AG20443 (cell line): ENCODE measurements around the gene PYDC2.
"Not testable (repeated sequence)": the region's sequence is repeated elsewhere in the genome, so short reads cannot be mapped to it uniquely, and the experiment has no call there.

Source experiments
- DNase-seq: peaks from one replicate; pipeline ENCODE4 v3.0.0; 2012; ENCODE audit warnings: low spot score, mixed read lengths

PYDC2 gene

DNA sequence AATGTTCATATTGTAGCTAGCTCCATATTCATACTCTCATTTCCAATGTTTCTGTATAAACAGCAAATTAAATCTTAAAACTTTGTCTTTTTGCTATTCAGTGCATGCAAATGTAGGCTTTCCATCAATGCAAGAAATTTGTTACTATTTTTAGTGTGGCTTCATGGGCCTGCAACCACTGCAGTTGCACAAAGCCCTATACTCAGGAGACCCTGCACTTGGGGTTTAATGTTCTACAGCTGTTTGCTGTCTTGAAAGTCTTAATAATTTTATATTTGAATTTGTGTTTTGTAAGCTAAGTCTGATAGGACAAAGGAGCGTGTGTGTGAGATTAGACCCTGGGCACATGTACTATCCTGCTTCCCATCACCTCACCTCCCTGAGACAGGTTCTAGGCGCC, 9.6 kb downstream of the PYDC2 start:
- no peak for DNase-seq

DNA sequence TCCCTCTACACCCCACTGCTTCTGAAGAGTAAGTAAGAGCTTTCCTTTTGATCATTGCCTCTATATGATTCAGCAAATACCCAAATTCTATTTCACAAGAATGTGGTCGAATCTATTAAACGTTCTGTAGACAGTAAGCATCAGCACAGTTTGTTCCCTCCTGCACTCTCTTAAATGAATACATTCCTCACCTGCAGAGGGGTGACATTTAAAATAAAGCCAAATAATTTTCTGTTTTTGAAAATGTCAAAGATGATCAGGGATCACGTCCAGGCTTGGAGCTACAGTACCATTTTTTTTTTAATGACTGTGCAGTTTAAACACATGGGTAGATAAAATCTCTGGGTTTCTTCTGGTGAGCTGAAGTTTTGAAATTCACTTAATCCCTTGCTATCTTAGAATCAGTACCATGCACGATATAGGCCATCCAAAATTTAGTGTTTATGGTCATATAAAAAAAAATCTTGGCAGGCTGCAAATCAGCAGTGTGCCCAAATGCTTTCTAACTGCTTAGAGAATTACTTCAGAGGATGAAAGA, 12.8 kb downstream of the PYDC2 start:
- DNase-seq, result no peak

DNA sequence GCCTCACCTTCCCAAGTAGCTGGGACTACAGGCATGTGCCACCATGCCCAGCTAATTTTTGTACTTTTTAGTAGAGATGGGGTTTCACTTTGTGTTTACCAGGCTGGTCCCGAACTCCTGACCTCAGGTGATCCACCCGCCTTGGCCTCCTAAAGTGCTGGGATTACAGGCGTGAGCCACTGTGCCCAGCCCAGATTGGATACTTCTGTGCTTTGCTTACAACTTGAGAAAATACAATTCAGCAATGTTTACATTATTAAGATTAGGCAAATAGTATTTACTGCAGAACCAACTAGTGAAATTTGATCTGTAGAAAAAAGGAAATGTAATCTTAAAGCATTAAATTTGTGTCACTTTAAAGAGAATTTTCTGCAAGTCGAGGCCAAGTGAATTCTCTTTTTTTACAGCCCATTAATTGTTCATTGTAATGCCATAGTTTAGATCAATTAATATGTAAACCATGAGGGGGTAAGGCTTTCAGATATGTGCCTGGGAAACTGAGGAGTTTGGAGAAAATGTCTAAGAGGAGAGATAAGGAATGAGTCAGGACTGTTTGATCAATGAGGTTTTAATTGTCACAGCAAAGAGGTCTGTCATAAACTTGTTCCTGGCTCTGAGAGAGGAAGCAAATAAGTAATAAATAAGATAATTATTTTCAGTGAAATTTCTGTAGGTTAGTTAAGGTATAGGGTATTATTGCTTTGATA, 15.3 kb downstream of the PYDC2 start:
- no peak for DNase-seq

DNA sequence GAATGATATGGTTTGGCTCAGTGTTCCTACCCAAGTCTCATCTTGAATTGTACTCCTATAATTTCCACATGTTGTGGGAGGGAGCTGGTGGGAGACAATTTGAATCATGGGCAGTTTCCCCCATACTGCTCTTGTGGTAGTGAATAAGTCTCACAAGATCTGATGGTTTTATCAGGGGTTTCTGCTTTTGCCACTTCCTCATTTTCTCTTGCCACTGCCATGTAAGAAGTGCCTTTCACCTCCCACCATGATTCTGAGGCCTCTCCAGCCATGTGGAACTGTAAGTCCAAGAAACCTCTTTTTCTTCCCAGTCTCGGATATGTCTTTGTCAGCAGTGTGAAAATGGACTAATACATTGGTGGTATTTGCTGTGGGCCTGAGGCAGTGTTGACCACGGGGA, 23.0 kb downstream of the PYDC2 start:
- DNase-seq, result not testable (repeated sequence)

DNA sequence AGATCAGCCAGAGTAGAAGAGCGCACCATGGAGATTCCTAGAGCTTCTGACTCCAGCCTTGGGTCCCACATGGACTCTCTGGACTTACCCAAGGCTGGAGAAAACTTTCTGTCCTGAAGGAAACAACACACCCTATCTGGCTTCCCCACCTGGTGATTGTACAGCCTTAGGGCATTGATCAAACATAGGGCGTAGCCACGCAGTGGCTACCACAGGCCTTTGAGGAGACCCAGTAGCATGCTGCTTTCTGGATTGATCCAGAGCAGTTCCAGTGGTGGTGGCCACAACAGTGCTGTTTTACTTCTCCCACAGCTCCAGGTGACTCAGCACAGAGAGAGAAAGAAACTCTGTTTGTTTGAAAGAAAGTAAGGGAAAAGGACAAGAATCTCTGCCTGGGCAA, 23.5 kb downstream of the PYDC2 start:
- DNase-seq, result no peak

DNA sequence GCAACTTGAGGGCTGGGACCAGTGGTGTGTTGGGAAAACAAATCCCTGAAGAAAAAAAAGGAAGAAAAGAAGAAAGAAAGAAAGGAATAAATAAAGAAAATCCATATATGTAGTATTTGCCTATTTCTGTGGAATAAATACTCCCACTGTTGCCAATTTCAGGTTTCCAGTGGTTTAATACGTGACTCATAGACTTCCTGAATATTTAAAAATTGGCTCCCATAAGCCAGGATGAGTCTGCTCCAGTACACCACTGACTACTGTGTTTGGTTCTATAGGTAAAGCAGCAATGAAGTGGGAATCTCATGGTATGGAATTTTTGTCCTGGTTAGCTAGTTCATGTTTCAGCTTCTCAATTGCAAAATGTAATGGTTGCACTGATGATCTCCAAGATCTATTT, 31.6 kb downstream of the PYDC2 start:
- no peak for DNase-seq

DNA sequence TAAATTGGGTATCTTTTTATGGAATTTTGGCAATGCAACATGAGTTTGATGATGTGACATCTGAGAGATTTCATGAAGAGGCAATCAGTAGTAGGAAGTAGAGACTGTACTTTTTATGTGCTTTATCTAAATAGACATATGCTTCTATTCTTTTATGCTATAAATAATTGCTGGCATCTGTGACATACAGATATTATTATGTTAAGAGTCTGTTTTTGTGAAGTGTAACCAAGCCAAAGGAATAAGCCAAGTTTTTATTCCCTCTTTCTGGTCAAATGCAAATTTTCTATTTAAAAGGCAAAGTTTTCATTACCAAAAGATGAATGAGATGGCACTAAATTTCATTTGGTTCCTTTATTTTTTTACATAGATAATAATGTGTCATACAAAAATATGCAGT, 32.4 kb downstream of the PYDC2 start:
- no peak for DNase-seq

DNA sequence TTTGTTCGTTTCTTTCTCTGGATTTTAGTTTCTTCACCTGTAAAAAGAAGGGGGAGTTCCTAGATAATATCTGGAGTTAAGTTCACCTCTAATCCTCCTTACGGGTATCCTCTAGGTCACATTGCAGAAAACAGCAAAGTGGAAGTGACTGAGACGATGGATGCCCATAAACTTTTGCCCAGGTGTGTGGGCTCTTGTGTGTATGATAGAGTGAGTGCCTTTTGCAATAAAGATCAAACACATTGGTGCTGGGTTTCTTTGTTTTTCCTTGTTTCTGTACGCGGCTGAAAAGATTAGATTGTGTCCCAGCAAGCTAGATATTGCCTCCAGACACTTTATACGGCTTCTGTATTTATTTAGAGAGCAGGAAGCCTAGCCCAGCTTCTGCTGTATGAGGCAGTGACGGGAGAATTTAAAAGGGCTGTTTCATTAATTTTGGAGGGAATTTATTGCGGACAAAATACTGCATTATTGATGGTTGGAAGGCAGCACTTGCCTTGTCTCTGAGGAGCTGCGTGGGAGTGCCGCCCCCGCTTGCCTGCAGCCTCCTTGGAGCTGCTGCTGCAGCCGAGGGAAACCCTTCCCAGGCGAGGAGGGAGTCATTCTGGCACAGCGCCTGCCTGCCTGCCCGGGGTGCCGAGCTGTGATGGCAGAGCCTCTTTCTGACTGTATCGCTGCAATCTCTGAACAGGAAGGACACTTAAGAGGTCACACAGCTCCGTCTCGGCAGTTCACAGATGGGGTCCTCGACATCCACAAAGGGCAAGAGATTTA, 38.5 kb downstream of the PYDC2 start:
- peak; percentile 58 for DNase-seq

DNA sequence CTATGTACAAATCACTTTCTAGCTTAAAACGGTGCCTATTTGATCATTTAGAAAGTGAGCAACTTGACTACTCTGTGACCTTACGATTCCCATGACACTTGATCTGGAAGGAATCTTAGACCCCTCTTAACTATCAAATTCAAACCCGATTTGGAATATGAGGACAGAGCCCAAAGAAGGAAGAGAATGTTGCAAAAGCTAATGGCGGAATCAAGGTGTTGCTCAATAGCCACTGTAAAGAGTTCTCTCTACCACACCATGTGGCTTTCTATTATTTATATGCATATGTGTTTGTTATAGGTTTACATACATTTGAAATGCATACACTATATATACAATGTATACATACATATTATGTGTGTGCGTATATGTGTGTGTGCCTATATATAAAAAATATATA, 39.9 kb downstream of the PYDC2 start:
- DNase-seq, result no peak

DNA sequence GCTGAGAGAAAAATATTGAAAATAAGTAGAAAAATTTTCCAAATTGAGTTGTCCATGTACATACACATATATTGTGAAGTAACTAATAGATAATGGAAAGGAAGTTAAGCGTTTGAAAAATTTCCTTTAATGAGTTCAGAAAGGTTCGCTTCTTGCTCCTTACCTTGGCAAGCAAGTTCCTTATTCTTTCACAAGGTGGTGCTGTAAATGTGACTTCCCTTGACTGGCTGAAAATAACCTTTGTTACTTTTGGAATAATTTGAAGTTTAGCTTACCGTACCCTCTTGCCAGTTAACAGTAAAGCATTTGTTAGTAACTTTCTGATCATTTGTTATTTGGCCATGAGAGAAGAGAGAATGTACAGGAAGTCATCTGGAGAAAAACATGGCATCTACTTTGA, 41.6 kb downstream of the PYDC2 start:
- no peak for DNase-seq

DNA sequence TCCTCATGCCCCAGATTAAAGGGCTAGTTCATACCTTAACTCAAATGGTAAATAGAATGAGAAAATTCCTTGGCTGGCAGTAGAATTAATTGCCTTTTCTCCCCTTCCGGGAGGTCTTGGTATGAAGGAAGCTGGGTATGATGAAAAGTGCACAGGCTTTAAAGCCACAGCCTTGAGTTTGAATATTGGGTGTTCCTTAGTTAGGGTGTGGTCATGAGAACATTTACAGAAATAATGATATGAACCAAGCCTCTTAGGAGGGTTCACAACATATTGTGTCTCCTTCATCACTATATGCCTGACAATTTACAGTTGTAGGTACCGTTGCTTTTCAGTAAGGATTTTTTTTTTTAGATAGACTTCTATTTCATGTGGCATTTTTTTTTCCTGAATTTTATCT, 48.1 kb downstream of the PYDC2 start:
- DNase-seq, result no peak
